ENCODE data around the gene CCNB2. TPM values are rescaled to one million over a fixed set of nuclear protein-coding genes. Genes with fewer than 3 reads are reported as not detected.

CCNB2 gene
- total and polyA plus RNA-seq, 2 of the 8 experiments (the other 6 are each of a cell fraction or from before 2014, with no cell fraction given), result 70.7 to 92.1 TPM

GRCh38 chr15:59157840-59158700 lies 53.1 kb downstream of the CCNB2 start:
- ChIA-PET CTCF (ENCODE audit: partially characterized antibody) (interaction anchor here (0.9 to 1.4 kb wide), 6 partner anchors 10 to 371 kb away, joined by 3 to 4 read pairs (median 3); no protein-coding TSS in a partner anchor), POLR2A (ENCODE audit: partially characterized antibody) (interaction anchor here (0.5 to 1.5 kb wide), 2 partner anchors 11 to 42 kb away, joined by 3 to 4 read pairs; no protein-coding TSS in a partner anchor)
- no peak overlapping the region for H3K4ac ChIP-seq (replicated peaks; ENCODE audit: insufficient read length, low read depth, low read length)
- H4K5ac ChIP-seq (ENCODE audit: insufficient read length, low read depth, low read length), result no peak overlapping the region
- 86% methylated on average over 9 of the region's 9 CpGs; no CpG with 5 or more reads in 1 of the 2 experiments for WGBS, 2 experiments (ENCODE audit: extremely low coverage in 1 of 2, insufficient coverage in 1 of 2, insufficient read length in 1 of 2, insufficient replicate concordance in 2 of 2, low coverage in 1 of 2, low lambda C conversion rate in 2 of 2, missing lambda C conversion rate in 1 of 2)
- FAIRE-seq, result no peak
- no peak overlapping the region for H2BK5ac ChIP-seq (ENCODE audit: low read depth, low read length)
- no peak overlapping the region for H3K56ac ChIP-seq (replicated peaks; ENCODE audit: insufficient read length, low read depth, low read length)
- no peak overlapping the region for H3K18ac ChIP-seq (ENCODE audit: extremely low read depth, low read length)
- peaks cover 9 to 60% (median 17%) of the 10 kb centered on the region in 4 experiments for H3K36me3 ChIP-seq (ENCODE audit: control insufficient read depth in 2 of 4, insufficient read depth in 4 of 4, low read length in 3 of 4)
- no peak overlapping the region for H3K27ac ChIP-seq (ENCODE audit: low read depth, low read length)
- no peak overlapping the region for H4K91ac ChIP-seq (replicated peaks; ENCODE audit: insufficient read length, low read length)
- H3K23ac ChIP-seq (ENCODE audit: insufficient read length), result no peak overlapping the region
- H3K4me3 ChIP-seq (ENCODE audit: extremely low read depth in 1 of 4, insufficient read depth in 2 of 4, low read depth in 3 of 4, low read length in 4 of 4), result no peak overlapping the region
- no peak overlapping the region for H3K4me2 ChIP-seq (ENCODE audit: insufficient read depth in 1 of 2, low read depth in 2 of 2, low read length in 2 of 2)
- no peak overlapping the region for H2BK20ac ChIP-seq (ENCODE audit: low read length)
- no peaks in the 10 kb centered on the region for H3K79me1 ChIP-seq (ENCODE audit: low read depth, low read length)
- H3K14ac ChIP-seq (ENCODE audit: insufficient read length), result no peak overlapping the region
- no peak overlapping the region for H4K8ac ChIP-seq (ENCODE audit: extremely low read depth, insufficient read depth, low read length)
- no peak overlapping the region for H2BK15ac ChIP-seq (ENCODE audit: low read length)
- no peaks in the 10 kb centered on the region for H4K20me1 ChIP-seq (replicated peaks in 1 of 2; ENCODE audit: control insufficient read depth in 1 of 2, insufficient read depth in 2 of 2, low read length in 2 of 2)
- H3K23me2 ChIP-seq (ENCODE audit: low read depth, low read length), result no peaks in the 10 kb centered on the region; the same call in 1 of the 2 replicates
- no peaks in the 10 kb centered on the region for H3K9me3 ChIP-seq (ENCODE audit: insufficient read depth in 2 of 2, low read depth in 1 of 2, low read length in 1 of 2)
- no peak overlapping the region for H2BK120ac ChIP-seq (replicated peaks; ENCODE audit: low read depth, low read length)
- DNase-seq (ENCODE audit: low read depth in 1 of 2, low spot score in 2 of 2), result no peak
- no peak overlapping the region for H2AFZ ChIP-seq (ENCODE audit: low read length)
- H3K9ac ChIP-seq (replicated peaks in 1 of 4; ENCODE audit: extremely low read depth in 1 of 4, low read depth in 3 of 4, low read length in 3 of 4), result no peak overlapping the region
- no peaks in the 10 kb centered on the region for H3K79me2 ChIP-seq (ENCODE audit: control insufficient read depth in 1 of 2, insufficient read depth in 2 of 2, low read length in 2 of 2)
- H3K27me3 ChIP-seq (replicated peaks in 1 of 4; ENCODE audit: control insufficient read depth in 3 of 4, extremely low read depth in 1 of 4, insufficient read depth in 3 of 4, low read length in 3 of 4), result no peaks in the 10 kb centered on the region
- no peaks in the 10 kb centered on the region; a peak in 2 of 7 replicates for H3K4me1 ChIP-seq (replicated peaks in 1 of 4; ENCODE audit: control insufficient read depth in 3 of 4, insufficient read depth in 4 of 4, low read length in 3 of 4)
- no peak overlapping the region for H2AK5ac ChIP-seq (ENCODE audit: low read depth, low read length)
- no peak overlapping the region for H2BK12ac ChIP-seq (ENCODE audit: low read depth, low read length)
- no peak for TF ChIP-seq PHF8 (conservative IDR thresholded peaks at IDR 0.05; ENCODE audit: low read depth, low read length)
- TF ChIP-seq FOSL1 (IDR thresholded peaks at IDR 0.05; ENCODE audit: insufficient read depth, low read depth, low read length), result no peak
- TF ChIP-seq JUN (IDR thresholded peaks at IDR 0.05; ENCODE audit: low read depth, low read length), result no peak
